Aortic smooth muscle cell (primary cell): ENCODE data around the gene NRDC. TPM values are rescaled to one million over a fixed set of nuclear protein-coding genes. Genes with fewer than 3 reads are reported as not detected.

Source experiments
- total RNA-seq: library from RNA; depleted of rRNA; stranded (reverse); fragments of >200 nt; gene quantifications from 2 replicates; pipeline ENCODE4 v1.2.3, GENCODE V29; 2014

The NRDC gene, protein sequence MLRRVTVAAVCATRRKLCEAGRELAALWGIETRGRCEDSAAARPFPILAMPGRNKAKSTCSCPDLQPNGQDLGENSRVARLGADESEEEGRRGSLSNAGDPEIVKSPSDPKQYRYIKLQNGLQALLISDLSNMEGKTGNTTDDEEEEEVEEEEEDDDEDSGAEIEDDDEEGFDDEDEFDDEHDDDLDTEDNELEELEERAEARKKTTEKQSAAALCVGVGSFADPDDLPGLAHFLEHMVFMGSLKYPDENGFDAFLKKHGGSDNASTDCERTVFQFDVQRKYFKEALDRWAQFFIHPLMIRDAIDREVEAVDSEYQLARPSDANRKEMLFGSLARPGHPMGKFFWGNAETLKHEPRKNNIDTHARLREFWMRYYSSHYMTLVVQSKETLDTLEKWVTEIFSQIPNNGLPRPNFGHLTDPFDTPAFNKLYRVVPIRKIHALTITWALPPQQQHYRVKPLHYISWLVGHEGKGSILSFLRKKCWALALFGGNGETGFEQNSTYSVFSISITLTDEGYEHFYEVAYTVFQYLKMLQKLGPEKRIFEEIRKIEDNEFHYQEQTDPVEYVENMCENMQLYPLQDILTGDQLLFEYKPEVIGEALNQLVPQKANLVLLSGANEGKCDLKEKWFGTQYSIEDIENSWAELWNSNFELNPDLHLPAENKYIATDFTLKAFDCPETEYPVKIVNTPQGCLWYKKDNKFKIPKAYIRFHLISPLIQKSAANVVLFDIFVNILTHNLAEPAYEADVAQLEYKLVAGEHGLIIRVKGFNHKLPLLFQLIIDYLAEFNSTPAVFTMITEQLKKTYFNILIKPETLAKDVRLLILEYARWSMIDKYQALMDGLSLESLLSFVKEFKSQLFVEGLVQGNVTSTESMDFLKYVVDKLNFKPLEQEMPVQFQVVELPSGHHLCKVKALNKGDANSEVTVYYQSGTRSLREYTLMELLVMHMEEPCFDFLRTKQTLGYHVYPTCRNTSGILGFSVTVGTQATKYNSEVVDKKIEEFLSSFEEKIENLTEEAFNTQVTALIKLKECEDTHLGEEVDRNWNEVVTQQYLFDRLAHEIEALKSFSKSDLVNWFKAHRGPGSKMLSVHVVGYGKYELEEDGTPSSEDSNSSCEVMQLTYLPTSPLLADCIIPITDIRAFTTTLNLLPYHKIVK
- total RNA-seq = 64.2 and 74.0 TPM in 2 replicates

DNA sequence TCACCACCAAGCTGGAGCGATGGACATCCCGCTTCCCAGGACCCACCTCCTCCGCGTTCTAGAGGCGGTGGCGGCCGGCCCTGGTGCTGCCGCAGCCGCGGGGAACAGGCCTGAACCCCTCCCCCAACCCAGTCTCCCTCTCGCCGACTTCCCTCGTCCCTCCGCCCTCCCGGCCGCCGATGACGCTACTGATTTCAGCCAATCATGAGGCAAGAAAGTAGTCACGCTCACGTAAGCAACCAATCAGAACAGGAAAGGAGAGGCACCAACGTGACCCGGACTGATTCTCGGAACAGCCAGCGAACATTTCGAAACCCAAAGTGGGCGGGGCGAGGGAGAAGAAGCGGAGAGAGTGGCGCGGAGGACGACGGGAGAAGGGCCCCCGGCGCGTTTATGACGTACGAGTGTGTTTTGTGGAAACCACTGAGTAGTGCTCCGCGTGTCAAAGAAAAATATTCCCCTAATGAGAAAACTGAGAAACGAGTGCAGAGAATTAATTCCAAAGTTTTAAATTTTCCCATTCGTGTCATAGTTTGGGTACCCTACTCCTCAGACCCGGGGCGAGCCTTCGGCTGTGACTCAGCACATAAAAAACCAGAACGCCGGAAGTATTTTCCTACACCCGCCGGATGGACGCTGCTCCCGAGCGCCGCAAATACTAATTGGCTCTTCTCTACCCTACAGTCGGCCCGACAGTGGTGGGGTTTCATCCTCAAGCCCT lies at the start of gene NRDC:
Gene NRDC (minus strand): TSS at position 112 of the 721 bp plus-strand sequence. CDS start 112 bp downstream, outside the sequence.

Other genes starting within 250 kb of the NRDC start
- gene RAB3B, start 112.0 kb upstream of the NRDC start, total RNA-seq = 0.53 and 1.2 TPM in 2 replicates
- 8.1 and 9.6 TPM in 2 replicates for gene KTI12, start 155.1 kb upstream of the NRDC start, total RNA-seq
- 22.5 and 22.9 TPM in 2 replicates for gene TXNDC12, start 176.5 kb upstream of the NRDC start, total RNA-seq
- gene BTF3L4, start 177.6 kb upstream of the NRDC start, total RNA-seq = 32.9 and 36.8 TPM in 2 replicates